BJ (cell line): ENCODE data around the gene CYP8B1. TPM values are rescaled to one million over a fixed set of nuclear protein-coding genes. Genes with fewer than 3 reads are reported as not detected.

Source experiments
- CTCF ChIA-PET: fragments of 350-600 bp; formaldehyde crosslinking; extraction: SDS; loops from one replicate; lab custom pipeline; 2021; ENCODE audit warnings: antibody characterized with exemption, inconsistent platforms; lab: Yijun Ruan, JAX
- POLR2A ChIA-PET: fragments of 300-600 bp; sonication (Branson Sonifier 250); formaldehyde crosslinking; extraction: SDS; loops from one replicate; lab custom pipeline; 2021; ENCODE audit warnings: antibody characterized with exemption; lab: Charles Lee
- DNase-seq: peaks from one replicate; pipeline ENCODE4 v3.0.0-alpha.2; 2011; ENCODE audit warnings: low read depth
- H3K27me3 ChIP-seq: 2 replicates; pipeline ENCODE4 v1.6.0; 2011; ENCODE audit warnings: low read length; ENCODE audit not compliant: control insufficient read depth, insufficient read depth
- H3K36me3 ChIP-seq: 2 replicates; pipeline ENCODE4 v1.5.1; 2011; ENCODE audit warnings: low read length; ENCODE audit not compliant: control insufficient read depth, insufficient read depth
- H3K4me3 ChIP-seq: 2 replicates; pipeline ENCODE4 v1.5.1; 2011; ENCODE audit warnings: low read depth, mild to moderate bottlenecking, control low read depth, low read length
- CTCF ChIP-seq: IDR thresholded peaks from 2 replicates; pipeline ENCODE4 v1.5.1; 2011; ENCODE audit warnings: low read depth, mild to moderate bottlenecking, control low read depth, inconsistent platforms, low read length, moderate library complexity; ENCODE audit not compliant: insufficient read depth
- polyA plus RNA-seq: library from polyadenylated mRNA; depleted of rRNA; stranded (reverse); fragments of >200 nt; gene quantifications from 2 replicates; pipeline ENCODE4 v1.2.3, GENCODE V29; 2011

Gene CYP8B1
- polyA plus RNA-seq, 1 experiment: not detected

- no peak for TF ChIP-seq CTCF
- CTCF ChIA-PET: interaction anchor here (0.8 to 0.9 kb wide), 2 partner anchors 9 to 32 kb away, joined by 4 read pairs; no protein-coding TSS in a partner anchor
- no peak for DNase-seq
- H3K27me3 ChIP-seq: peaks cover 4% of the 10 kb centered on the region; the same call in 1 of the 2 replicates
- H3K36me3 ChIP-seq: no peaks in the 10 kb centered on the region
- H3K4me3 ChIP-seq: no peak overlapping the region
- POLR2A ChIA-PET: no interaction called here
These were observed 4.0 kb downstream of the CYP8B1 start for GRCh38 chr3:42871592-42872196.

GRCh38 chr3:42868841-42869240 is 6.8 kb downstream of the CYP8B1 start:
- ChIA-PET CTCF (interaction anchor here (0.7 to 1.5 kb wide), 2 partner anchors 13 to 25 kb away, joined by 3 to 6 read pairs; no protein-coding TSS in a partner anchor), POLR2A (no interaction called here)
- TF ChIP-seq CTCF: no peak
- DNase-seq: no peak
- Histone ChIP-seq H3K4me3 (no peak overlapping the region), H3K36me3 (no peaks in the 10 kb centered on the region), H3K27me3 (peaks cover 4% of the 10 kb centered on the region; the same call in 1 of the 2 replicates)

GRCh38 chr3:42867138-42867537 is 8.5 kb downstream of the CYP8B1 start:
- DNase-seq: no peak
- ChIA-PET CTCF (no interaction called here), POLR2A (no interaction called here)
- no peaks in the 10 kb centered on the region for H3K36me3 ChIP-seq
- H3K4me3 ChIP-seq: no peak overlapping the region
- TF ChIP-seq CTCF: no peak
- H3K27me3 ChIP-seq: peaks cover 2% of the 10 kb centered on the region; the same call in 1 of the 2 replicates

GRCh38 chr3:42865256-42865655 is 10.4 kb downstream of the CYP8B1 start:
- 0 out of 2 replicates have a peak, but pooled peaks cover 2% of the 10 kb centered on the region for H3K27me3 ChIP-seq
- H3K36me3 ChIP-seq: no peaks in the 10 kb centered on the region
- ChIA-PET CTCF (interaction anchor here (0.6 kb wide), 1 partner anchor 860 kb away, joined by 3 read pairs; no protein-coding TSS in a partner anchor), POLR2A (no interaction called here)
- no peak for DNase-seq
- no peak for TF ChIP-seq CTCF
- no peak overlapping the region for H3K4me3 ChIP-seq

GRCh38 chr3:42864321-42864950 is 11.2 kb downstream of the CYP8B1 start:
- ChIA-PET CTCF (no interaction called here), POLR2A (no interaction called here)
- Histone ChIP-seq H3K4me3 (no peak overlapping the region), H3K27me3 (0 out of 2 replicates have a peak, but pooled peaks cover 2% of the 10 kb centered on the region), H3K36me3 (no peaks in the 10 kb centered on the region)
- no peak for TF ChIP-seq CTCF
- DNase-seq: no peak
